Choroid plexus epithelial cell (primary cell): Measurements from ENCODE around the gene KRTAP5-8.
"Not testable (repeated sequence)": the region's sequence is repeated elsewhere in the genome, so short reads cannot be mapped to it uniquely, and the experiment has no call there.

Experiments
- DNase-seq: peaks from one replicate; pipeline ENCODE4 v3.0.0-alpha.2; 2010; ENCODE audit warnings: low read depth
- H3K4me3 ChIP-seq: 2 replicates; pipeline ENCODE4 v1.5.1; 2011; ENCODE audit warnings: low read depth, mild to moderate bottlenecking, control low read depth, low read length, moderate library complexity
- TF ChIP-seq, protein P1 (sequence below): conservative IDR thresholded peaks from 2 replicates; pipeline ENCODE4 v1.5.1; 2011; ENCODE audit warnings: low read depth, mild to moderate bottlenecking, control low read depth, inconsistent platforms, low read length, moderate library complexity

KRTAP5-8 gene

DNA sequence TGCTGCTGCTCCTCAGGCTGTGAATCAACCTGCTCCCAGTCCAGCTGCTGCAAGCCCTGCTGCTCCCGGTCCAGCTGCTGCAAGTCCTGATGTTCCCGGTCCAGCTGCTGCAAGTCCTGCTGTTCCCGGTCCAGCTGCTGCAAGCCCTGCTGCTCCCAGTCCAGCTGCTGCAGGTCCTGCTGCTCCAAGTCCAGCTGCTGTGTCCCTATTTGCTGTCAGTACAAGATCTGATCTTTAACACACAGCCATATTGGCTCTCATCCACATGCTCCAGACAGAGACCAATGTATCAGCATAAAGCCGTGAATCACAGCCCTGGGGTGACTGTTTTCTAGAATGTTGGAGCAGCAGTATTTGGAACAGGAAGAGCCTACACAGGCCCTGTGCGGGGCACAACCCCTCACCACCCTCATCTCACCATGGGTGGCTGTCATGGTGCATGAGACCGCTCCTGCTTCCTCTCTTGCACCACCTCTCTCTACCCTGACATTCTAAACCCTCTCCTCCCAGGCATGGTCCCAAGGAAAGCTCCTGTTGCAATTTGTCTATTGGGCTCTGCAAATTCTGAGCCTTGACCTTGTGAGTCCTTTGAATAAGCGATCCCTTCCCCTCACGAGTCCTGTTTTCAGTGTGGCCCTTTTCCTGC lies 31.0 kb downstream of the KRTAP5-8 start:
- no peak overlapping the region for H3K4me3 ChIP-seq
- DNase-seq, result peak; percentile 16
- TF ChIP-seq, protein P1, sequence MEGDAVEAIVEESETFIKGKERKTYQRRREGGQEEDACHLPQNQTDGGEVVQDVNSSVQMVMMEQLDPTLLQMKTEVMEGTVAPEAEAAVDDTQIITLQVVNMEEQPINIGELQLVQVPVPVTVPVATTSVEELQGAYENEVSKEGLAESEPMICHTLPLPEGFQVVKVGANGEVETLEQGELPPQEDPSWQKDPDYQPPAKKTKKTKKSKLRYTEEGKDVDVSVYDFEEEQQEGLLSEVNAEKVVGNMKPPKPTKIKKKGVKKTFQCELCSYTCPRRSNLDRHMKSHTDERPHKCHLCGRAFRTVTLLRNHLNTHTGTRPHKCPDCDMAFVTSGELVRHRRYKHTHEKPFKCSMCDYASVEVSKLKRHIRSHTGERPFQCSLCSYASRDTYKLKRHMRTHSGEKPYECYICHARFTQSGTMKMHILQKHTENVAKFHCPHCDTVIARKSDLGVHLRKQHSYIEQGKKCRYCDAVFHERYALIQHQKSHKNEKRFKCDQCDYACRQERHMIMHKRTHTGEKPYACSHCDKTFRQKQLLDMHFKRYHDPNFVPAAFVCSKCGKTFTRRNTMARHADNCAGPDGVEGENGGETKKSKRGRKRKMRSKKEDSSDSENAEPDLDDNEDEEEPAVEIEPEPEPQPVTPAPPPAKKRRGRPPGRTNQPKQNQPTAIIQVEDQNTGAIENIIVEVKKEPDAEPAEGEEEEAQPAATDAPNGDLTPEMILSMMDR, result no peak

DNA sequence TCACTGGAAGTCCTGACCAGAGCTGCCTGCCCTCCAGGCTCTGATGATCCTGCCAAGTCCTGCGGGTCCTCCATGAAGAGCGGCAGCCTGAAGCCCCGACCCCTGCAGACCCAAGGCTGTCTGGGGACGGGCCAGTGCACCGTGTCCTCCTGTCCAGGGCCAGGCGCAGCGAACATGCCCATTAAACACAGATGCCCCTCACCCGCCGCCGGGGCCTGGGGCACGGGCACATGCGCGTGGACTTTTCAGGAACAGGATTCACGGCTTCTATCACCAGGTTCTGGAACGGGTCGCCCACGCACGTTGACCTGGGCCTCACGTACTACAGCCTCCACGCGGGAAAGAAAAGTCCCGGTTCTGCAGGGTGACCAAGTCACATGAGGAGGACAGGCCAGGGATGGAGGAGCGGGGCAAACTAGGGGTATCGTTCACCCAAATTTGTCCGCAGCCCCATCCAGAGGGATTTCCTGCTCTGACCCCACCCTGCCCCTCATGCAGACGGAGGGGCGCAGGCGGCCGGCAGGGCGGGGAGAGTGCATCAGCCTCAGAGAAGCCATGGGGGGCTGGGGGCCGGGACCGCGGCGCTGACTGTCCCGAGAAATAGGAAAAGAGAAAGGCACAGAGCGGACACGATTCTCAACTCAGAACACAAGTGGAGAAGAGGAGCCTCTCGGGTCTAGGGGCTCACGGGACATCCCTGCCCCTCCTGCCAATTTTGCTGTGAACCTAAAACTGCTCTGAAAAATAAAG lies 33.5 kb downstream of the KRTAP5-8 start:
- H3K4me3 ChIP-seq, DNase-seq: not testable (repeated sequence)

DNA sequence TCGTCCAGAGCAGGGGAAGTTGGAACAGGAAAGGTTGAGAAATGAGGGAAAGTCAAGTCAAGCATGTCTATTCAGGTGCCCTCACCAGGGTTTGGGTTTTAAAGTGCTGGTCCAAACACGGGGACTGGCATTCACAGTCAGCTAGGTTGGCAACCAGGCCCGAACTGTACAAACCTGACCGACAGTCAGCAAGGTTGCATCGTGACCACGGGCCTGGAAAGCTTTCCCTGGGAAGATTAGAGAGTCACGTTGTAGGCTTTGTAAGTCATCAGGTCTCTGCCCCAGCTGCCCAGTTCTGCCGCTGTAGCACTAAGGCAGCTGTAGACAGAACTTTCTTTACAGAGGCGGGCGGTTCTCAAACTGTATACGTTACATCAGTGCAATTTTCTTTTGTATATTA lies 35.0 kb downstream of the KRTAP5-8 start:
- no peak overlapping the region for H3K4me3 ChIP-seq
- DNase-seq, result no peak
- TF ChIP-seq, protein P1, result no peak

DNA sequence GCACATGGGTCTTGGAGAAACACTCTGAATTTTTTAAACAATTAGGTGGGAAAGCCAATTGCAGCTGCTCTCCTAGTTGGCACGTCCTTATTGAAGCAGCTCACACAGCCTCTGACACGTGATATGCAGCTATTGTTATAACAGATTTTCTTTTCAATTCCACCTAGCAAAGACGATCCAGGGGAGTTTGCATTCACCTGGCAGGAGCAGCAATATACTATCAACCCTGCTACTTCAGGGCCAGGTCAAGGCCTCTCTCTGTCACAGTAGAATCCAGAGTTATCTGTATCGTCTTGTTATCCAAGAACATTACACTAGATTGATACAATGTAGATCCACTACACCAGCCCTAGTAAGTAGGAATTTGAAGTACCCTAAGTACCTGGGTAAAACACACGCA lies 36.6 kb downstream of the KRTAP5-8 start:
- no peak for DNase-seq
- TF ChIP-seq, protein P1, result no peak
- no peak overlapping the region for H3K4me3 ChIP-seq

DNA sequence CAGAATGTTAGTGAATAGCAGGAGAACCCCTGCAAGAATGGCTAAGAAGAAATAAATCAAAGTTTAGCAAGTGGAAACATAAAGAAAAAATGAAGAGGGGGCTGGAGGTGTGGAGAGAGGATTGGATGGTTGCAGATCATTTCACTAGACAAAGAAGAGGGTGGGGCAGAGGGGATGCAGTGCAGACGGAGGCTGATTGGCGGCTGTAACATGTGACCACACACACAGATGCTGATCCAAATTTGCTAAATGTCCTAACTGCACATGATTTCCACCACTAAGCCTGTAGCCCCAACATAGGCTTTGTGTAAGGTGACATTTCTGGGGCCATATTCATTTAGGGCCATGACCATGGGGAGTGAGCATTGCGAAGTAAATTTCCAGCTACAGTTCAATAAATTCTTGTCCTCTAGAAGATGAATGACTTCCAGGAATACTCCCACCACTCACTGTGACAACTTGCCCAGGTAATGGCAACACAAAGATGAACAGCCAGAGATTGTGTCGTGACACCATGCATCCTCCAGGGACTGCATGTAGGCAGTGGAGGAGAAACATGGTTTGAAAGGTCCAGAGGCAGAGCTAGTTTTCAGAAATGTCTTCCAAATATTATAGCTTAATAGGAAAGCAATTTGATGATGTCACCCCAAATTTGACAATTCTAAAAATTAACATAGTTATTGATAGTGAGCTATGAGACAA lies 38.0 kb downstream of the KRTAP5-8 start:
- TF ChIP-seq, protein P1, result no peak
- no peak overlapping the region for H3K4me3 ChIP-seq
- DNase-seq, result no peak

DNA sequence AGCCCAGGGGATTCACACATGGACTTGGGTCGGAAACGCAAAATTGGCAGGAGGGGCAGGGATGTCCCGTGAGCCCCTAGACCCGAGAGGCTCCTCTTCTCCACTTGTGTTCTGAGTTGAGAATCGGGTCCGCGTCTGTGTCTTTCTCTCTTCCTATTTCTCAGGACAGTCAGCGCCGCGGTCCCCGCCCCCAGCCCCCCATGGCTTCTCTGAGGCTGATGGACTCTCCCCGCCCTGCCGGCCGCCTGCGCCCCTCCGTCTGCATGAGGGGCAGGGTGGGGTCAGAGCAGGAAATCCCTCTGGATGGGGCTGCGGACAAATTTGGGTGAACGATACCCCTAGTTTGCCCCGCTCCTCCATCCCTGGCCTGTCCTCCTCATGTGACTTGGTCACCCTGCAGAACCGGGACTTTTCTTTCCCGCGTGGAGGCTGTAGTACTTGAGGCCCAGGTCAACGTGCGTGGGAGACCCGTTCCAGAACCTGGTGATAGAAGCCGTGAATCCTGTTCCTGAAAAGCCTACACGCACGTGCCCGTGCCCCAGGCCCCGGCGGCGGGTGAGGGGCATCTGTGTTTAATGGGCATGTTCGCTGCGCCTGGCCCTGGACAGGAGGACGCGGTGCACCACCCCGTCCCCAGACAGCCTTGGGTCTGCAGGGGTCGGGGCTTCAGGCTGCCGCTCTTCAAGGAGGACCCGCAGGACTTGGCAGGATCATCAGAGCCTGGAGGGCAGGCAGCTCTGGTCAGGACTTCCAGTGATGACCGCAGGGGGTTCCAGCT lies 39.1 kb downstream of the KRTAP5-8 start:
- H3K4me3 ChIP-seq, DNase-seq: not testable (repeated sequence)

DNA sequence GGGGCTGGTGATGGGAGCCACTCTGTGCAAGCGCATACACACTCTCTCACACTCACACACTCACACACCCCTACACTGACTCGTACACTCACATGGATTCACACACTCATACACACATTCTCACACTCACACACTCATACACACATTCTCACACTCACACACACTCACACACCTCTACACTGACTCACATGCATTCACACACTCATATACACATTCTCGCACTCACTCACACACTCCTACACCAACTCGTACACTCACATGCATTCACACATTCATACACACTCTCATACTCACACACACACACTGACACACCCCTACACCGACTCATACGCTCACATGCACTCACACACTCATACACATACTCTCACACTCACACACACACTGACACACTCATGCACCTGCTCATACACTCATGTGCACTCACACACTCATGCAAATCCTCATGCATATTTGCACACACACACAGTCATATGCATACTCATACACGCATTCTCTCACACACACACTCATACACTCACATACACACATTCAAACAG lies 39.7 kb downstream of the KRTAP5-8 start:
- no peak overlapping the region for H3K4me3 ChIP-seq
- TF ChIP-seq, protein P1, result no peak
- DNase-seq, result no peak

DNA sequence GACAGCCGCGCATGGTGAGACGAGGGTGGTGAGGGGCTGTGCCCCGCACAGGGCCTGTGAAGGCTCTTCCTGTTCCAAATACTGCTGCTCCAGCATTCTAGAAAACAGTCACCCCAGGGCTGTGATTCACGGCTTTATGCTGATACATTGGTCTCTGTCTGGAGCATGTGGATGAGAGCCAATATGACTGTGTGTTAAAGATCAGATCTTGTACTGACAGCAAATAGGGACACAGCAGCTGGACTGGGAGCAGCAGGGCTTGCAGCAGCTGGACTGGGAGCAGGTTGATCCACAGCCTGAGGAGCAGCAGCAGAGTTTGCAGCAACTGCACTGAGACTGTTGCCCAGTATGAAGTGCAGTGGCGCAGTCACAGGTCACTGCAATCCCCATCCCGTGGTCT lies 41.7 kb downstream of the KRTAP5-8 start:
- not testable (repeated sequence) for DNase-seq, H3K4me3 ChIP-seq
